Left ventricle myocardium inferior (tissue), 1 donor: ENCODE data around the gene ZNF267. TPM values are rescaled to one million over a fixed set of nuclear protein-coding genes. Genes with fewer than 3 reads are reported as not detected.

Experiments
- DNase-seq: peaks from one replicate; pipeline ENCODE4 v3.0.0-alpha.2; 2020
- H3K27ac ChIP-seq: fragments of 200-600 bp; replicated peaks from 2 replicates; pipeline ENCODE4 v1.8.0; 2021
- H3K27me3 ChIP-seq: fragments of 200-600 bp; 2 replicates; pipeline ENCODE4 v1.8.0; 2021; ENCODE audit warnings: low read depth
- H3K36me3 ChIP-seq: fragments of 200-600 bp; 2 replicates; pipeline ENCODE4 v1.8.0; 2021
- H3K4me1 ChIP-seq: fragments of 200-600 bp; 2 replicates; pipeline ENCODE4 v1.8.0; 2021
- H3K4me3 ChIP-seq: fragments of 200-600 bp; 2 replicates; pipeline ENCODE4 v1.8.0; 2021; ENCODE audit warnings: mild to moderate bottlenecking, moderate library complexity
- H3K9me3 ChIP-seq: fragments of 200-600 bp; replicated peaks from 2 replicates; pipeline ENCODE4 v1.8.0; 2021
- CTCF ChIP-seq: fragments of 200-600 bp; IDR thresholded peaks from 2 replicates; pipeline ENCODE4 v1.8.0; 2021; ENCODE audit warnings: antibody characterized with exemption, mild to moderate bottlenecking, borderline replicate concordance
- intact Hi-C: fragments of 100-400 bp; cut with micrococcal nuclease; formaldehyde crosslinking; loops from one replicate; pipeline ENCODE4 v1.11.0; 2022
- total RNA-seq: library from RNA; stranded (reverse); fragmentation: NEBNext Ultra II Directional; extraction: Animal tissue kit (Norgen Biotek cat#: 25700); gene quantifications from one replicate; pipeline ENCODE4 v1.2.1, GENCODE V29; 2021
- donor health status: DM: no; HTN: yes; CAD: no; lungs with severe emphysema.

The ZNF267 gene
- total RNA-seq, 1 donor from 2014 or later, result 5.7 TPM

- no peak for TF ChIP-seq CTCF
- peaks cover 33% of the 10 kb centered on the region for H3K27me3 ChIP-seq
- H3K4me3 ChIP-seq, result no peak overlapping the region
- H3K27ac ChIP-seq, result no peak overlapping the region
- no peaks in the 10 kb centered on the region for H3K36me3 ChIP-seq
- H3K9me3 ChIP-seq, result no peaks in the 10 kb centered on the region
- intact Hi-C loops, result no loop called here
- DNase-seq, result no peak
- H3K4me1 ChIP-seq, result no peaks in the 10 kb centered on the region
Observed at GRCh38 chr16:31860508-31860907, 13.1 kb upstream of the ZNF267 start.

- no peaks in the 10 kb centered on the region for H3K36me3 ChIP-seq
- no peaks in the 10 kb centered on the region for H3K9me3 ChIP-seq
- no peak overlapping the region for H3K4me3 ChIP-seq
- intact Hi-C loops, result no loop called here
- H3K27me3 ChIP-seq, result peaks cover 36% of the 10 kb centered on the region
- TF ChIP-seq CTCF, result no peak
- no peak for DNase-seq
- no peak overlapping the region for H3K27ac ChIP-seq
- H3K4me1 ChIP-seq, result no peaks in the 10 kb centered on the region
Observed at GRCh38 chr16:31861455-31861854, 12.2 kb upstream of the ZNF267 start.

GRCh38 chr16:31862761-31863160 is 10.8 kb upstream of the ZNF267 start:
- Histone ChIP-seq H3K36me3 (no peaks in the 10 kb centered on the region), H3K27ac (no peak overlapping the region), H3K27me3 (peaks cover 36% of the 10 kb centered on the region), H3K4me1 (no peaks in the 10 kb centered on the region), H3K4me3 (no peak overlapping the region), H3K9me3 (no peaks in the 10 kb centered on the region)
- no peak for TF ChIP-seq CTCF
- intact Hi-C loops, result no loop called here
- DNase-seq, result no peak

- peaks cover 16% of the 10 kb centered on the region for H3K27me3 ChIP-seq
- H3K36me3 ChIP-seq, result no peaks in the 10 kb centered on the region
- no peaks in the 10 kb centered on the region for H3K9me3 ChIP-seq
- no peak overlapping the region for H3K27ac ChIP-seq
- intact Hi-C loops, result no loop called here
- no peak for DNase-seq
- TF ChIP-seq CTCF, result no peak
- H3K4me1 ChIP-seq, result peaks cover 8% of the 10 kb centered on the region
- no peak overlapping the region for H3K4me3 ChIP-seq
Observed at GRCh38 chr16:31868164-31868563, 5.4 kb upstream of the ZNF267 start.

GRCh38 chr16:31868691-31869167 is 4.9 kb upstream of the ZNF267 start:
- H3K9me3 ChIP-seq, result no peaks in the 10 kb centered on the region
- H3K4me3 ChIP-seq, result no peak overlapping the region
- TF ChIP-seq CTCF, result peak; percentile 89
- H3K36me3 ChIP-seq, result no peaks in the 10 kb centered on the region
- DNase-seq, result peak; percentile 72
- peaks cover 10% of the 10 kb centered on the region for H3K27me3 ChIP-seq
- H3K27ac ChIP-seq, result peak overlapping the region; percentile 16
- intact Hi-C loops, result no loop called here
- peaks cover 12% of the 10 kb centered on the region for H3K4me1 ChIP-seq
